GM21619 (cell line): Measurements from ENCODE around the gene LARGE2.

ENCODE experiments used
- ATAC-seq: cut with Tn5 transposase; IDR thresholded peaks from one replicate; pipeline ENCODE4 v1.9.1; 2021; ENCODE audit not compliant: unreplicated experiment

The LARGE2 gene

GRCh38 chr11:45959851-45960250, 37.4 kb downstream of the LARGE2 start:
- no peak for ATAC-seq

GRCh38 chr11:45960387-45961095, 38.1 kb downstream of the LARGE2 start:
- ATAC-seq = no peak

- ATAC-seq = no peak
Observed at GRCh38 chr11:45961751-45962240, 39.3 kb downstream of the LARGE2 start.

GRCh38 chr11:45964911-45965389, 42.5 kb downstream of the LARGE2 start:
- ATAC-seq = no peak

- ATAC-seq = no peak
Observed at GRCh38 chr11:45967506-45967905, 45.0 kb downstream of the LARGE2 start.

GRCh38 chr11:45968901-45969300, 46.4 kb downstream of the LARGE2 start:
- no peak for ATAC-seq

GRCh38 chr11:45973601-45974000, 51.1 kb downstream of the LARGE2 start:
- no peak for ATAC-seq

- ATAC-seq = no peak
Observed at GRCh38 chr11:45974806-45975205, 52.4 kb downstream of the LARGE2 start.
